HG03432 (cell line): ENCODE measurements around the gene LRCH1.

Source experiments
- ATAC-seq: cut with Tn5 transposase; IDR thresholded peaks from one replicate; pipeline ENCODE4 v1.9.1; 2021; ENCODE audit warnings: mild to moderate bottlenecking, moderate library complexity; ENCODE audit not compliant: unreplicated experiment

LRCH1 gene

GRCh38 chr13:46782066-46782465, 229.1 kb downstream of the LRCH1 start:
- ATAC-seq: no peak

GRCh38 chr13:46782691-46783090, 229.7 kb downstream of the LRCH1 start:
- no peak for ATAC-seq

DNA sequence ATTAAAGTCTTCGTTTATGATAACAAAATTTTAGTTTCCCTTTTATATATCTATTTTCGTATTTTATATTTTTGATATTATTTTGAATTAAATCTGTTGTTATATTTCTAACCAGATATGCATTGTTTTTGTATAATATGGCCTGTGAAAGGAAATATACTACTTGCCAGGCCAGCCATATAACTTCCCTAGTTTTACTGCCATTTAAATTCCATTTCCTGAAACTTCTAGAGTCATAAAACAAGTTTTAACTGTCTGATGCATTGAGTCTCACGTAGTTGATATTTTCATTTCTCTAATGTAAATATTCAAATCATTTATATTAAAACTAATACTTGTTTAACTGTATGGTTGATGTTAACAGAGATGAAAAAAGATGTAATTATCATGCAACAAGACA, 230.5 kb downstream of the LRCH1 start:
- ATAC-seq: no peak

DNA sequence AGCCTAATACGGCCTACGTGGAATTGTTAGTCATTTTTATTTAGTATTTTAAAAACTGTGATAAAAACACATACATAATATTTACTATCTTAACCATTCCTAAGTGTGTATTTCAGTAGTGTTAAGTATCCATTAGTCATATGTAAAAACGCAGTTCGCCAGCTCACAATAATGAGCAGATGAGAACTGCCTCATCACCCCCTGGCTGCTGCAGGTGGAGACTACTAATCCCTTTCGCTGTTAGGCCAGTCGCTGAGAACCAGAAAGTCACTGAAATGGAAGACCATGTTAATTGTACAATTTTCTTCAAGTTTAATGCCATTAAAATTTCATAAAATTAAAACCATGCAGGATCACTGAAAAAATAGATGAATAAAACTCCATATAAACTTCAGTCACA, 242.4 kb downstream of the LRCH1 start:
- no peak for ATAC-seq

- no peak for ATAC-seq
These were observed 243.2 kb downstream of the LRCH1 start for GRCh38 chr13:46796129-46796514.

- peak; percentile 96 for ATAC-seq
These were observed 243.8 kb downstream of the LRCH1 start, which contains the start of gene ESD for GRCh38 chr13:46796515-46797474. Gene ESD (minus strand): TSS chr13:46797161. CDS start chr13:46791413, 5,748 bp downstream.

- no peak for ATAC-seq
These were observed 244.7 kb downstream of the LRCH1 start for GRCh38 chr13:46797501-46798237.

DNA sequence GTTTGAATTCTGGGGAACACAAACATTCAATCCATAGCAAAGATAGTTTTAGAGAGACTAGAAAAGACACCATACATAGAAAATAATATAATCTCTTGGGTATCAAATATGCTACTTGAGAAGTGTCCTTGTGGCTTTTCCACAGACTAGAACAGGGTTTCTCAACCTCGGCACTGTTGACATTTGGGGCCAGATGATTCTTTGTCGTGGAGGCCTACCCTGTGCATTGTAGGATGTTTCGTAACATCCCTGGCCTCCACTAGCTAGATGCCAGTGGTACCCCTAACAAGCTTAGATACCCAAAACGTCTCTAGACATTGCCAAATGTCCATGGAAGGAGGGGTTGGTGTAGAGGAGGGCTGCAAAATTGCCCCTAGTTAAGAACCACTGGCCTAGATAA, 246.2 kb downstream of the LRCH1 start:
- no peak for ATAC-seq

GRCh38 chr13:46801858-46802257, 248.9 kb downstream of the LRCH1 start:
- ATAC-seq: no peak
